HG02588 (cell line): ENCODE data around the gene IL1RAPL1.
"Not testable (repeated sequence)": the region's sequence is repeated elsewhere in the genome, so short reads cannot be mapped to it uniquely, and the experiment has no call there.

Experiments
- ATAC-seq: cut with Tn5 transposase; IDR thresholded peaks from one replicate; pipeline ENCODE4 v1.9.1; 2021; ENCODE audit warnings: mild to moderate bottlenecking, moderate library complexity; ENCODE audit not compliant: unreplicated experiment

Gene IL1RAPL1

DNA sequence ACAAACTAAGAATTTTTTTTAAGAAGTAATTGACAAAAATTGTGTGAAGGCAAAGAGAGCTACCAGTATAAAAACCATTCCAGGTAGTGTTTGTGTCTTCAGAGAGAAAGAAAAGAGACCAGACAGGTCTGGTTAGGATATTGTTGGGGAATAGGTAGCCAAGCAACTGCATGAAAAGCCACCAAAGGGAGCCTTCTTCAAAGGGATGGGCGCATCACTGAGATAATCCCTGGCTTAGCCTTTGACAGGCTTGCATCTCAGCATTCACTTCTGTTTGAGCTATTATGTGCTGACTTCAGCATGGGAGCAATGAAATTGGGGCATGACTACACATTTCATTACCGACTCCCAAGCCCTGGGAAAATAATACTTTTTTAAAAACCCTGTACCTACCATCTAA is 496.6 kb downstream of the IL1RAPL1 start:
- ATAC-seq: no peak

DNA sequence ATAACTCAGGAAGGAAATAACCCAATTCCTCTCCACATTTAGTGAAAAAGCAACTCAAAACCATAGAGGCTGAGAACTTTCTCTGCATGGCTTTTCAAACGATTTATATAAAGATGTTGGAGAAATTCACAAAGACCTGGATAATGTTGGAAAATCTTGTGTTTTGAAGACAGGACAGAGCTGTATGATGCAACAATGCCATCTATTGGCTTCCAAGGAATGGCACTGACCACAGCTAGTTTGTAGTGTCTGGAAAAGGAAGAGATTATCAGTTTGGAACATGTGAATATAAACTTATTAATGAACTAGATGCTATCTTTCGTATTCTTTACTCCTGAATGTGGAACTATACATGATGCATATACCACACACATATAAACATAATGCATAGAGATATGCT is 503.6 kb downstream of the IL1RAPL1 start:
- no peak for ATAC-seq

- no peak for ATAC-seq
Observed at GRCh38 chrX:29107231-29107630, 520.0 kb downstream of the IL1RAPL1 start.

- no peak for ATAC-seq
Observed at GRCh38 chrX:29110041-29110440, 522.8 kb downstream of the IL1RAPL1 start.

DNA sequence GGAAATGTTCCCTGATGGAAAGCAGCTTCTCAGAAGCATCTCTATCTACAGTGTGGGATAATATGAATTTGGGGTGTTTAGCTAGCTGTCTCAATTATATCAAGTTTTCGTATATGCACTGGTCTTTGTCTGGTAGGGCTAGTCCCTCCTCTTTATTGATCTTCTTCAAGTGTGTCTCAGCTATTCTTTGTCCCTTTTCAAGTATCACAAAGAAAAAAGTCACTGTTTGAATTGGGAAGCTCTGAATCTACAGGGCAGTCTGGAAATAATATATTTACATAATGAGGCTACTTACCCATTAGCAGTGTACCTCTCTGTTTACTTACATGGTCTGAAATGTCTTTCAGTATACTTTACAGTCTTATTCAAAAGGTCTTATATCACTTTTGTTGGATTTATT is 526.0 kb downstream of the IL1RAPL1 start:
- ATAC-seq: no peak

DNA sequence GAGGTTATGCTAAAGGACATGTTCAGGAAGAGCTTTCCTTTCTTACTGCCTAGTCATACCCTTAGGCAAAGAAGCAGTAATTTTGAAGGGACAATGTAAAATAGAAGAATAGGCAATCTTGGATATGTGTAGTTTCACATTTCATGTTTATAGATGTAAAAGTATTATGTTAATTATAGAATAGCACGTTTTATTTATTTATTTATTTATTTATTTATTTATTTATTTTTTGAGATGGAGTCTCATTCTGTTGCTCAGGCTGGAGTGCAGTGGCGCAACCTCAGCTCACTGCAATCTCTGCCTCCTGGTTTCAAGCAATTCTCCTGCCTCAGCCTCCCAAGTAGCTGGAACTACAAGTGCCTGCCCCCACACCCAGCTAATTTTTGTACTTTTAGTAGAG is 535.6 kb downstream of the IL1RAPL1 start:
- ATAC-seq: not testable (repeated sequence)

DNA sequence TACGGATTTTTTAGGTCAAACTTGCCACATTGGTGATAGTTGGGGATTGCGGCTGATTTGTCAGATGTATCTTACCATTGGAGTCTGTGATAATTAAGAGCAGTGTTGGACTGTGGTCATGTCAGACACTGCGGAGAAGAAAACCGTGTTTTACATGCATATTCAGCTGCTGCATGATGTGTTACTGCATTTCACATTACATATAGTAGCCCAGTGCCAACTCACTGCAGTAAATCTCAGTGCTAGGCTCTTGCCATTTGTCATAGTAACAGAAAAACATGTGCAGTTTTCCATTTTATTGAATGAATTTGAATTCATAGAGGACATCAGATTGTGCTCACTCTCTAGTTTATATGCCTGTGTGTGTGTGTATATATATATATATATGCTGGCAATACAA is 543.7 kb downstream of the IL1RAPL1 start:
- ATAC-seq: no peak

DNA sequence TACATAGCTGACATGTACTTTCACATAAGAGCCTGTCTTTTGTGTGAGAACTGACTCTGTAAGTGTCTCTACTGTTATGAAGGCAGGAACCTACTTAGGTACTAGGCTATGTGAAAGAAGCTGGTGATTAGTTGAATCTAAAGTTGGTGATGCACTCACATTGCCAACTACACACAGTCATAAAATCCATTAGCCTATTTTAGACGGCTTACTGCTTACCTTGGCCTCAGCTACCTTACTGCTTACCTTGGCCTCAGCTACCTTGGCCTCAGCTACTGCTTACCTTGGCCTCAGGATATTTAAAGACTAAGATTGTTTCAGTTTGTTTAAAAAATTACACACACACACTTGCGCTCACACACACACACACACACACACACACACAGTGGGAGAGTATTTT is 549.7 kb downstream of the IL1RAPL1 start:
- no peak for ATAC-seq

DNA sequence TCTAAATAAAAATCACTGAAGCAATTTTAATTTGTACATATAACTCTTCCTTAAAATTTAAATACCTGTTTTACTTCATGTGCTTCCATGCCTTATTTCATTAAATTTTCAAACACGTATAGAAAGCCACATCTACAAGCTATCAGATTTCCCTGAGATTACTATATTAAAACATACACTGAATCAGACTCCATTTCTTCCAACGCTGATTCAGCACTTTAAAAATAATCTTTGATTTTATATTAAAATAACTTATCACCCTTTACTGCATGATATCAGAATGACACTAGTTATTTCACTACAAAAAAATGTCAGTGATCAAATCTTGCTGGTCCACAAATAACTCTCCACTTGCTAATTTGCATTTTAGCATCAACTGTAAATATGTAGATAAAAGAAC is 550.8 kb downstream of the IL1RAPL1 start:
- no peak for ATAC-seq

- ATAC-seq: no peak
Observed at GRCh38 chrX:29143356-29143755, 556.1 kb downstream of the IL1RAPL1 start.

DNA sequence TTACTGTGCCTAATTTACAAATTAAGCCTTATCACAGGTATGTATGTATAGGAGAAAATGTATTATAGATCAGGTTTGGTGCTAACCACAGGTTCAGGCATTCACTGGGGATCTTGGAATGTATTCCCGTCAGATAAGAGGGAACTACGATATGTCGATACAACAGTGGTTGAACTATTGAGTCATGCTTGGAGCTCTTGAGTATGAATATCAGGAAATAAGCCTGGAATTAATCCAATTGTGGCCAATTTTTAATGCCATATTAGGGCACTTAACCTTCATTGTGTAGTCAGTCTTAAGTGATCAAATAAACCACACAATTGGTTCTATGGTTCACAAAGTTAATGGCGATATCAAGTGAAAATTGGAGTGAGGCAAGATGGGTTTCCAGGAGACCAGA is 556.5 kb downstream of the IL1RAPL1 start:
- ATAC-seq: no peak

DNA sequence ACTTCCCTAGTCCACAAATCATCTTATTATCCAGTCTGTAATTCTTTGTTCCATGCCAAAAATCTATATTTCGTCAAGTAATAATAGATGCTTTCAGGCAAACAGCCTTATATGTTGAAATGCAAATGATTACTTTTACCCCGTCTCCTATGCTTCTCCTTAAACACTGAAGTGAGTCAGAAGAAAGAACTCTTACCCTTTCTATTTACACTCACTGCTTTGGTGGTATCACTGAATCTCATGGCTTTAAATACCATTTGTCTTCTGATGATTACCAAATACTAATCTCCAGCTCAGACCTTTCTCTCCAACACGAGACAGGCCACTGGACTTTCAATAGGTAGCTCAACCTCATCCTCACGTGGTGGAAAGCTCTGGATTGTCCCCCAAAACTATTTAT is 558.1 kb downstream of the IL1RAPL1 start:
- no peak for ATAC-seq

DNA sequence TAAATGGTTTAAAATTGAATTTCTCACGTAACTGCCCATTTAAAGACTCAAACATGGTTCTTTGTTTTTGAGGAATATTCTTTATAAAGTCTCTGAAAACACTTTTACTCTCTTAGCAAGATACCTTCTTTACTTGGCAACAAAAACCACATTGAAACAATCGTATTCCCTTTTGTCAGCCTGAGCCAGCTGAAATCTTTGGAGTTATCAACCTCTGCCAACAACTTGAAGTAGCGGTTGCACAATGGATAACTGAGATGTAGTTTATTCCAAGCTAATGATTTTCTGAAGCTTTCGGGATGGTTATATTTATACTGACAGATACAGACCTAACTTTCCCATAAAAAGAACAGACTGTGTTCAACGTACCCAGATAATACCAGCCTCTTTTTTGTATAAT is 561.3 kb downstream of the IL1RAPL1 start:
- ATAC-seq: no peak

GRCh38 chrX:29155286-29155685 is 568.0 kb downstream of the IL1RAPL1 start:
- no peak for ATAC-seq

DNA sequence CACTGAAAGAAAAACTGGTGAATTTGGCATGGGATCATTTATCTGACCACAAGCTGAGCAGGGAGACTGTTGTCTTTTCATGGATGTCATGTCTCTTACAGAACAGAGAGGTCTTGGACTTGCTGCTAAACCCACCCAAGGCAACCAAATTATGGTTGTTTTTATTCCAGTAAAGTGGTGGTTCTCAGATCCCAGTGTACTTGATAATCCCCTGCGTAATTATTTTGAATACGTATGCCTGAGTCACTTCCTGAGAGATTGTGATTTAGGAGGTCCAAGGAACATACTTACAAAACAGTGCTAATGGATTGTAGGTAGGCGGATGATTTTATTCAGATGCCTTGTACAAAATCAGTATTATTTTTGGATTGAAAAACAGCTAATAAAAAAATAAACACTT is 585.6 kb downstream of the IL1RAPL1 start:
- ATAC-seq: no peak

DNA sequence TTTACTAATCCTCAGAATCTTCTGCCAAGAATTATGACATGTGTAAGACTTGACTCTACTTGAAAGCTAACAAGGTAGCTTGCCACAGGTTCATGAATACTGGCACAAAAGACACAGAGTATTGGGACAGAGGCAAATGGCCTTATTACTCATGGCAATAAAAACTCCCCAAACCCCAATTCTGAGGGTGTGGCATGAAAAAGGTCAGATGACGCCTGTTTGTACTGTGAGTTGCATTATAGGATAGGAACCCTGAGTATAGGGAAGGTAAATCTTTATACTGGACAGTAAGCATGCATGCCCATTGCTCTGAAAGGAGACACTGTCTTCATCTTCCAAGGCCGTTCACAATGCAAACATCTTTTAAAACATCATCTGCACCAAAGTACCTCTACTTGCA is 600.0 kb downstream of the IL1RAPL1 start:
- no peak for ATAC-seq

DNA sequence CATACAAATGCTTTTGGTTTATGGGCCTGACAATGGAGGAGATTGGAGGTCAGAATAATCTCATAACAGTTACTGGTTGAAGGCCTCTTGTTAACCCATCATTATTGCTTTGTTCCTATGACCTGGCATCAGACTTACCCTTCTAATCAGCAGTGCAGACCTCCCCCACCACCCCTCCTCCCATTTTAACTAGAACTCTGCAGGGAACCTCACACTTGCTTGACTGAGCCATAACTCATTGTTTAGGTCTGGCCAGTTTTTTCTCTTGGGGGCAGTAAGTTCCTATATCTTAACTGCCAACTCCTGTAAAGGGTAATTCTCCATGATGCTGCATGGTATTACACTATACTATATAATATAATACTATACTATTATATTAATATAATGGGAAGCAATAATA is 609.3 kb downstream of the IL1RAPL1 start:
- no peak for ATAC-seq

DNA sequence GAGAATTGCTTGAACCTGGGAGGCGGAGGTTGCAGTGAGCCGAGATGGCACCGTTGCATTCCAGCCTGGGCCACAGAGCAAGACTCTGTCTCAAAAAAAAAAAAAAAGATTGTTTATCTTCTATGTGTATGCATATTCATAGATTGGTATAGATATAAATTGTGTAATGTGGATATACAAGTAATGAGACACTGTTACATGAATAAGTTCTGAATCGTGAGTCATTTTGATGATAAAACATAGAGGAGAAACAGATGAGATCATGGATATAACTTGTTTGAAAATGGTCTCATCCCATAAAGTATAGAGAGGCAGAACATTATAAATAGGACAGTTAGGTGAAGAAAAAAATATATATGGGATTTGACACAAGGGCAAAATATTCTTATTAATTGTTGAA is 628.0 kb downstream of the IL1RAPL1 start:
- ATAC-seq: no peak

DNA sequence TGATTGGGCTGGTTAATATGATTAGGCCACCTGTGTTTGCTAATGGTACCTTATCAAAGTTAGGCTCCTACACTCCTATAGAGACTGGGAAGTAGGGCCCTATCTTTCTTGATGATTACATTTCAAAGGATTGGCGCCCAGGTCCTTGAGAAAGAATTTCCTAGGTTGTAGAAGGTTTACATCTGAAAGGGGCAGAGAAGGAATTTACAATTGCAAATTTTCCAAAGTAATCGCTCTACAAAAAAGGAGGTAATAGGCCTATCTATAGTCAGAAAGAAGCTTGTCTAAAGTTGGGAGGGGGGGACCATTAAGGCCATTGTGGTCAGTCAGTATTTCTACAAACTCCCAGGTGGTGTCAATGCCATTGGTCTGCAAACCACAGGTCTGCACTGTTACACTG is 638.4 kb downstream of the IL1RAPL1 start:
- ATAC-seq: no peak

DNA sequence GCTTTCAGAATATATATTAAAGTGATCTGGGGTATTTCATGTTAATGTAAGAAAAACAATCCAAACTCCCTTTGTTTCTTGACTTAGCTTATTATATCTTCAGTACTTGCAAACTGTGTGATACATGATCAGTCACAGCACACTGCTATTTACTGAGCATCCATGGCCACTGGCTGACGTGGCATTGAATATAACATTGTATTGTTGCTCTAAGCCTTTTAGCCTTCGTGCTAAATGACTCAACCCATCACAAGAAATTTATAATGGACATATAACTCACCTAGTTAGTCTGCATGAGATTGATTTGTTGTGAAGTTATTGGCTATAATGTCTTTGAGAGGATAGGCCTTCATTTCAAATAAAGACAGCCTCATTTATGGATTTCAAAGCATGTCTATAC is 642.6 kb downstream of the IL1RAPL1 start:
- no peak for ATAC-seq

GRCh38 chrX:29231800-29232199 is 644.6 kb downstream of the IL1RAPL1 start:
- ATAC-seq: no peak

DNA sequence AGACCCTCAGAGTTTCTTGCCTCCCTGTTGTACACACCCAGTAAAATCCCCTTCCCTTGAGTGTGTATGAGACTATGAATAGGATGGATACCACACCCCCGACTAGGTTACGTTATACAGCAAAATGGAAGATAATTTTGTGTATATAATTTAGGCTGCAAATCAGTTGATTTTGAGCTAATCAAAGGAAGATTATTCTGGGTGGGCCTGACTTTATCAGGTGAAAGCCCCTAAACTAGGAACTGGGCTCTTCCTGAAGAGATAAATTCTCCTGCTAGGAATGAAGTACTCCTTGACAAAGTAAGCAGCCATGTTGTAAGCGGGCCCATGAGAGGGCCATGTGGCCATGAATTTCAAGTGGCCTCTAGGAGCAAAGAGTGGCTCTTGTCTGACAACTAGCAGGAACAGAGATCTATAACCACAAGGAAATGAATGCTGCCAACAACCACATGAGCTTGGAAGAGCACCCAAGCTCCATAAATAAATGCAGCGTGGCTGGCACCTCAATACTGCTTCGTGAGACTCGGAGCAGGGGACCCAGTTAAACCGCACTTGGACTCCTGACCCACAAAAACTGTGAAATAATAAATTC is 646.4 kb downstream of the IL1RAPL1 start:
- ATAC-seq: no peak

- ATAC-seq: no peak
Observed at GRCh38 chrX:29237972-29238371, 650.7 kb downstream of the IL1RAPL1 start.

GRCh38 chrX:29241809-29242208 is 654.6 kb downstream of the IL1RAPL1 start:
- ATAC-seq: no peak
